SU-DHL-6 (cell line): Measurements from ENCODE around the gene SACM1L.

Experiments used
- EZH2phosphoT487 ChIP-seq: fragments of 200-600 bp; sonication (generic), shearing (Covaris generic); conservative IDR thresholded peaks from 2 replicates; pipeline ENCODE4 v1.6.1; 2018; ENCODE audit warnings: mild to moderate bottlenecking, antibody characterized with exemption, low read length, moderate library complexity, mixed read lengths
- TF ChIP-seq, protein P1 (sequence below): fragments of 200-600 bp; sonication (generic); IDR thresholded peaks from one replicate; pipeline ENCODE4 v1.5.1; 2017; ENCODE audit warnings: antibody characterized with exemption, mild to moderate bottlenecking, low read length, moderate library complexity; ENCODE audit not compliant: insufficient read depth, poor library complexity, severe bottlenecking

DNA sequence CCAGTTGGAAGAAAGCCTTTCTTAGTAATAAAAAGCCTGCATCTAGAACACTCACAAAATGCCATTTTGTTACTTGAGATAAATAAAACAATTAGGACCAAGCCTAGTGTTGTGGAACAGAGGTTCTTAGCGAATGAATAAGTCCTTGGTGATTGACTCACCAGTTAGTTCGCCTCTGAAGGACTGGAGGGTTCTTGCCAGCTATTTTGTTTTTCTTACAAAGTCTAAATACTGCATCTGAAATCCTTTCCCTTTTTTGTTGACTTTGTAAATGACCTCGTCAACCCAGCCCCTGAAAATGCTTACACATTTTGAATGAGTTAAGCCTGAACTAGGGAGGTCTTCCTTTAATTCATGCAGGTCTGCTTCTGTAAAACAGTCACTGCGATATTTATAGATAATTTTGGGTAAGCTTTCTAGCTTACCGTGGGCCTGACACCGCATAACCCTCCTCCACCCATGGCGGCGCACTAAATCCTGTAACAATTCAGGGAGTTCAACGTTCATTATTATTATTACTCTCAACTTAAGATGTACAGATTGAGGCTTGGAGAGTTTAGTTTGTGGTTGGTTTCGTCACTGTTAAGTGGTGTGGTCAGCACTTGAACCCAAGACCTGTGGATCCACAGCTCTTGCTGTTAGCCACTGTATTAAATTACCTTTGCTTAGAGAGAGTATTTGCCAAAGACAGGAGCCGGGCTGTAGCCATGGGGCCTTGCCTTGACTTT is 45.0 kb upstream of the SACM1L start:
- TF ChIP-seq, protein P1, sequence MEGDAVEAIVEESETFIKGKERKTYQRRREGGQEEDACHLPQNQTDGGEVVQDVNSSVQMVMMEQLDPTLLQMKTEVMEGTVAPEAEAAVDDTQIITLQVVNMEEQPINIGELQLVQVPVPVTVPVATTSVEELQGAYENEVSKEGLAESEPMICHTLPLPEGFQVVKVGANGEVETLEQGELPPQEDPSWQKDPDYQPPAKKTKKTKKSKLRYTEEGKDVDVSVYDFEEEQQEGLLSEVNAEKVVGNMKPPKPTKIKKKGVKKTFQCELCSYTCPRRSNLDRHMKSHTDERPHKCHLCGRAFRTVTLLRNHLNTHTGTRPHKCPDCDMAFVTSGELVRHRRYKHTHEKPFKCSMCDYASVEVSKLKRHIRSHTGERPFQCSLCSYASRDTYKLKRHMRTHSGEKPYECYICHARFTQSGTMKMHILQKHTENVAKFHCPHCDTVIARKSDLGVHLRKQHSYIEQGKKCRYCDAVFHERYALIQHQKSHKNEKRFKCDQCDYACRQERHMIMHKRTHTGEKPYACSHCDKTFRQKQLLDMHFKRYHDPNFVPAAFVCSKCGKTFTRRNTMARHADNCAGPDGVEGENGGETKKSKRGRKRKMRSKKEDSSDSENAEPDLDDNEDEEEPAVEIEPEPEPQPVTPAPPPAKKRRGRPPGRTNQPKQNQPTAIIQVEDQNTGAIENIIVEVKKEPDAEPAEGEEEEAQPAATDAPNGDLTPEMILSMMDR: no peak
- TF ChIP-seq EZH2phosphoT487: no peak
